Astrocyte of the hippocampus (primary cell): ENCODE measurements around the gene MAMDC2.

ENCODE experiments used
- DNase-seq: peaks from one replicate; pipeline ENCODE4 v3.0.0; 2011; ENCODE audit warnings: low read depth, low spot score

MAMDC2 gene

DNA sequence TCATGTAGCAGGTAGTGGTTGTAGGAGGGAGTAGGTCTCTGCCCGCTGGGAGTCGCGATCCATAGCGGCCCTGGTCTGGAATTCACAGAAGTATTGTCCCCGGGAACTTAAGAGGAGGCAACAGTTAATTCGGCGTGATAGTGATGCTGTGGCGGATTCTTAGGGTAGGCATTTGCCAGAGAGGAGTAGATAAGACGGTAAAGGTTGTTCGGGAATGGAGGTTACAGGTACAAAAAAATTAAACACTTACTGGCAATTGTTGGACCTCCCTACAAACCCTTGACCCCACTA lies 215.8 kb downstream of the MAMDC2 start:
- DNase-seq = no peak

DNA sequence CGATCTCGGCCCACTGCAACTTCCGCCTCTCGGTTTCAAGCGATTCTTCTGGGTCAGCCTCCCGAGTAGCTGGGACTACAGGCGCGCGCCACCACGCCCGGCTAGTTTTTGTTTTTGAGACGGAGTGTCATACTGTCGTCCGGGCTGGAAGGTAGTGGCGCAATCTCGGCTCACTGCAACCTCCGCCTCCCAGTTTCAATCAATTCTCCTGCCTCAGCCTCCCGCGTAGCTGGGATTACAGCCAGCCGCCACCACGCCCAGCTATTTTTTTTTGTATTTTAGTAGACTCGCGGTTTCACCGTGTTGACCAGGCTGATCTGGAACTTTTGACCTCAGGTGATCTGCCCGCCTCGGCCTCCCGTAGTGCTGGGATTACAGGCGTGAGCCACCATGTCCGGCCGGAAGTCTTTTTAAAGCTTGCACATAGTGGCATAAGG lies 216.4 kb downstream of the MAMDC2 start:
- no peak for DNase-seq

- no peak for DNase-seq
Measured at GRCh38 chr9:70260606-70261005, 217.0 kb downstream of the MAMDC2 start.

GRCh38 chr9:70261131-70261870 lies 217.7 kb downstream of the MAMDC2 start:
- DNase-seq = peak; percentile 21

DNA sequence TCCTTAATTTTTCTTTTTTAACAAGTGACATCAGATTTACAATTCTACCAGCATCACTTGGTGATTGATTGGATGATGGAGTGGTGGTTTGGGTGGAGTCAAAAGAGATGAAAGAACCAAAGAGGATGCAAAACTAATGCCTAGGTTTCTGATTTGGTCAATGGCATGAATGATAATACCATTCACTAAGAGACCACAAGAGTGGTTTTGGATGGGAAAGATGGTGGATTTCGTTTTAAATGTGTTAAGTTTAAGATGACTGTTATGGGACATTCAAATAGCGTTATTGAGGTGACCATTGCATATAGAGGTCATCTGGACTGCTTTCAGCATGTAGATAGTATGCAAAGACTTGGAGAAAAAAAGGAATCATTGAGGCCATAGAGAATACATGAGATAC lies 218.7 kb downstream of the MAMDC2 start:
- DNase-seq = no peak

- DNase-seq = peak; percentile 20
Measured at GRCh38 chr9:70262948-70263347, 219.3 kb downstream of the MAMDC2 start.

DNA sequence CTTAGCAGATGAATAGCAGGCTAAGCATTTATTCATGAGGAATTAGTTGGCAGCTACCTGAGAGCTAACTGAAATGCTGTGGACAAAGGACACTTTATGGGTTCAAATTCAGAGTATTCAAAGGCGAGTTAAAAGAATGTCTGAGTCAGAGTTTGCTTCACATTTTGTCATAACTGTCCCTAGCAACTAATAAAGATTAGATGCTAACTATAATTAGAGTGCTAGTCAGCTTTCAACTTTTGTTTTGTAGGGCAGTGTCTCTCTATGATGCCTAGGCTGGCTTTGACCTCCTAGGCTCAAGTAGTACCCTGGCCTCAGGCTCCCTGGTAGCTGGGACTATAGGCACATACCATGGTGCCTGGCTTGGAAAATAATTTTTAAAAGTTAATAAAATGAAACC lies 219.8 kb downstream of the MAMDC2 start:
- DNase-seq = peak; percentile 74
